ENCODE measurements around the gene TIA1. TPM values are rescaled to one million over a fixed set of nuclear protein-coding genes. Genes with fewer than 3 reads are reported as not detected.
"Not testable (repeated sequence)": the region's sequence is repeated elsewhere in the genome, so short reads cannot be mapped to it uniquely, and the experiment has no call there.

The TIA1 gene
- total and polyA plus RNA-seq, 5 experiments from 2014 or later = 37.0 to 202 (median 62.6) TPM

DNA sequence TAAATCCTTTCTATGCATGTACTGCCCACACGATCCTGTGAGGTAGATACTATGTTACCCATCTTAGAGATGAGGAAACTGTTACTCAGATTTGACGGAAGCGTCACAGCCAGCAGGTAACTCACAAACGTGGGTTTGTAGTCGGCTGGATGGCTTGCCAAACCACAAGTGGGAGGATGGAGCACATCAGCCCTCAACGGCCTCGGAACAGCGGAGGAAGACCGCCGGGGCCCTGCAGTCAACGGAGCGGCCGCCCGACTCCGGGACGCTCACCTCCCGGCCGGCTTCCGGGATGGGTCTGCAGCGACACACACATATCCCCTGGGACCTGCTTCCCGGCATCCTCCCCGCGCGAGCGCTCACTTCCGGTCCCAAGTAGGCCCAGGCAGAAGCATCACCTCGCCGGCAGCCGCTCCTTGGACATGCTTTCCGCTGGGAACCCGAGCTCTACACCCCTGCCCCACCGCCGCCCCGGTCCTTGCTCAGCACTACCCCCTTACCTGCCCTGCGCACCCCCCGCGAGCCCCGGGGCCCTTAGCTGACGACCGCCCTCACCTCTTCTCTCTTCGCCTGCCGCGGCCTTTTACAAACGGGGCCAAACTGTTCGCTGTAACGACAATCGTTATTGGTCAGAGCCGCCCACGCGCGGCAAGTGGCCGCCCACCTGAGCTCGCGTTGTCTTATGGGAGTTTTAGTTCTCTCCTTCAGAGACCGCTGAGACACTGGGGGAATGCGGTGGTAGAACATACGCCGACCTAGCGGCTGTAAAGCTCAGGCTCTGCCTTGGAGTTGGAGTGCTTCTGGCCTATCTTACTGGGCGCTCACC, 57.8 kb downstream of the TIA1 start, which contains the start of gene C2orf42:
TSS of gene C2orf42 (minus strand) at position 602 of the 826 bp plus-strand sequence. CDS start 9,034 bp downstream, outside the sequence.
- Mint-ChIP-seq H3K36me3 (peaks cover 0 to 3% (median 0%) of the 10 kb centered on the region in 3 donors), H3K9me3 (no peaks in the 10 kb centered on the region), H3K4me3 (peak within 1 kb of the TSS; percentile 88 to 99 (median 96)), H3K4me1 (peaks cover 9 to 25% (median 21%) of the 10 kb centered on the region in 4 donors), H3K27ac (peak within 1 kb of the TSS; percentile 96 to 100 (median 99)), H3K27me3 (no peaks in the 10 kb centered on the region)
- ATAC-seq = peak; percentile 84 to 85
- DNase-seq = peak; percentile 83 to 98 (median 96)
- POLR2A ChIA-PET = interaction anchor here (0.5 to 3.9 kb wide), 38 partner anchors 9 to 1036 kb away, joined by 3 to 45 read pairs (median 5); partner anchors contain the start of genes FAM136A, GMCL1, MXD1 and NFU1

DNA sequence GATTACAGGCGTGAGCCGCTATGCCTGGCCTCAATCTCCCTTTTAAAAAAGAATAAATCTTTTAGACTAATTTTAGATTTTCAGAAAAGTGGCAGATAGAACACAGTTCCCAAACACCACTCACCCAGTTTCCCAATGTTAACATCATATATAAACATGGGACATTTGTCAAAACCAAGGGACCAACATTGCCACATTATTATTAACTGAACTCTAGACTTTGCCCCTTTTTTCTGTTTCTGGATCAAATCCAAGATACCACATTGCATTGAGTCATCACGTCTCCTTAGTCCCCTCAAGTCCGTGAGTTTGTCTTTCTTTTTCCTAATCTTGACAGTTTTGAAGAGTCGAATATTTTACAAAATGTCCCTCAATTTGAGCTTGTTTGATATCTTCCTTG, 60.0 kb downstream of the TIA1 start:
- H3K27me3 Mint-ChIP-seq = no peaks in the 10 kb centered on the region

DNA sequence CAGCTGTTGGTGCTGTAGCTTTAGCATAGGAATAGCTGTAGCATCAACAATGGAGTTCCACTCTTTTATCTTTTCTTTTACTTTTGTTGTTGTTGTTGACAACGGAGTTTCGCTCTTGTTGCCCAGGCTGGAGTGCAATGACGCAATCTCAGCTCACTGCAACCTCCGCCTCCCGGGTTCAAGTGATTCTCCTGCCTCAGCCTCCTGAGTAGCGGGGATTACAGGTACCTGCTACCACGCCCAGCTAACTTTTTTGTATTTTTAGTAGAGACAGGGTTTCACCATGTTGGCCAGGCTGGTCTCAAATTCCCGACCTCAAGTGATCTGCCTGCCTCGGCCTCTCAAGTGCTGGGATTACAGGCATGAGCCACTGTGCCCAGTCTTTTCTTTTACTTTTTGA, 61.3 kb downstream of the TIA1 start:
- H3K27me3 Mint-ChIP-seq, H3K27ac Mint-ChIP-seq, H3K4me3 Mint-ChIP-seq, DNase-seq, POLR2A ChIA-PET, ATAC-seq, H3K9me3 Mint-ChIP-seq, H3K36me3 Mint-ChIP-seq: not testable (repeated sequence)
- H3K4me1 Mint-ChIP-seq = peaks cover 9 to 25% (median 21%) of the 10 kb centered on the region in 4 donors

More for the DNA sequence above, 60.0 kb downstream of the TIA1 start:
- Mint-ChIP-seq H3K4me1 (peaks cover 9 to 25% (median 21%) of the 10 kb centered on the region in 4 donors), H3K27ac (peak overlapping the region; percentile 22 to 72 (median 65)), H3K4me3 (peak overlapping the region in 3 of 10 donors; percentile 6 to 21 (median 8)), H3K9me3 (no peaks in the 10 kb centered on the region), H3K36me3 (peaks cover 0 to 3% (median 0%) of the 10 kb centered on the region in 3 donors)
- POLR2A ChIA-PET = interaction anchor here (0.7 to 3.9 kb wide), 5 partner anchors 46 to 359 kb away, joined by 3 to 31 read pairs (median 6); partner anchors contain the start of genes PCYOX1 and SNRPG
- ATAC-seq (no peak), DNase-seq (no peak)

DNA sequence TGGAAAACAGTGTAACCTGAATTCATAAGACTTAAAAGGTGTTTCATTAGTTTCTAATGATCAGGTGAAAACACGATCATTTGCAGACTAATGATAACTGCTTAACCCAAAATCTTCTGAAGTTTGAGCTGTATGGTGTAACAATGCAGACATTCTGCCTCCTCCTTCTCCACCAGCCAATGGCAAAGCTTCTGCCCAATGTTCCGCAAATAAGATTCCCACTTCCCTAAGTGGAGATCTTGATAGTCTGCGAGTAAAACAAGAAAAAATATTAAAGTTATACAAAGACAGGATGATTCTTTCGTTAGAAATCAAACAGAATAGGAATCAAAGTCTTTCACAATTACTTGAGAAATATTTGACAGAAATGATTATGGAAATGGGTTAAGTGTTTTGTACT, 65.7 kb downstream of the TIA1 start:
- H3K36me3 Mint-ChIP-seq = peaks cover 0 to 46% (median 14%) of the 10 kb centered on the region in 3 donors
- peak overlapping the region in 1 of 10 donors; percentile 34 for H3K27ac Mint-ChIP-seq
- DNase-seq = no peak
- no peaks in the 10 kb centered on the region for H3K9me3 Mint-ChIP-seq
- no peak overlapping the region for H3K4me3 Mint-ChIP-seq
- H3K27me3 Mint-ChIP-seq = no peaks in the 10 kb centered on the region
- ATAC-seq = no peak
- peaks cover 0 to 9% (median 0%) of the 10 kb centered on the region in 4 donors for H3K4me1 Mint-ChIP-seq
- POLR2A ChIA-PET = interaction anchor here (1.6 kb wide), 1 partner anchor 9 kb away, joined by 5 read pairs; the partner anchor contains the start of gene C2orf42

DNA sequence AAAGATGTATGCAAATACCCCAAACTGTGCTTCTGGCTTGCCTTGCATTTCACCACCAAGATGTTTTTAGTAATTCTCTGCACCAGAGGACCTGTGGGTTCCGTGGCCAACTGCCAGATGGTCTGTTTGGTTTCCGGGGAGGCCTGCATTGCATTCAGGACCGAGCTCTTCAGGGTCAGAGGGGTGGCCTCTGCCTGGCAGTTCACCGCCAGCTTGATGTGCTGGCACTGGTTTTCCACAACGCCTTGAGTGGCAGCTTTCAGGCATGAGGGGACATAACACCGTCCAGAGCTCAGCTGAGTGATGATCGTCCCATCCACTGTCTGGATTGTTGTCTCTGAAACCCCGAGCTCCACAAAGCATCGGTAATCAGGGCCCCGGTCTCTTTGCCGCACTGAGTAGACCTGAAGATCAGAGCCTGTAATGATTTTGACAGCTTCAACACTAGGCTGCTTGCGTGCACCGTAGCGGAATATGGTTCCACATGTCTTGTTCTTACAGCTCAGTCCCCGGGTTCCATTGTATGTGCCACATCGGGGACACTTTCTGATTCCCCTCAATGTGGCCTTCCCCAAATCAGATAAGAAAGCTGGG, 67.0 kb downstream of the TIA1 start:
- DNase-seq (no peak), ATAC-seq (no peak)
- POLR2A ChIA-PET = interaction anchor here (0.7 to 1.6 kb wide), 2 partner anchors 10 to 18 kb away, joined by 3 to 5 read pairs; partner anchors contain the start of gene C2orf42
- peaks cover 0 to 59% (median 14%) of the 10 kb centered on the region in 3 donors for H3K36me3 Mint-ChIP-seq
- no peaks in the 10 kb centered on the region for H3K9me3 Mint-ChIP-seq
- peaks cover 0 to 9% (median 0%) of the 10 kb centered on the region in 4 donors for H3K4me1 Mint-ChIP-seq
- no peak overlapping the region for H3K4me3 Mint-ChIP-seq
- H3K27me3 Mint-ChIP-seq = no peaks in the 10 kb centered on the region
- H3K27ac Mint-ChIP-seq = no peak overlapping the region

DNA sequence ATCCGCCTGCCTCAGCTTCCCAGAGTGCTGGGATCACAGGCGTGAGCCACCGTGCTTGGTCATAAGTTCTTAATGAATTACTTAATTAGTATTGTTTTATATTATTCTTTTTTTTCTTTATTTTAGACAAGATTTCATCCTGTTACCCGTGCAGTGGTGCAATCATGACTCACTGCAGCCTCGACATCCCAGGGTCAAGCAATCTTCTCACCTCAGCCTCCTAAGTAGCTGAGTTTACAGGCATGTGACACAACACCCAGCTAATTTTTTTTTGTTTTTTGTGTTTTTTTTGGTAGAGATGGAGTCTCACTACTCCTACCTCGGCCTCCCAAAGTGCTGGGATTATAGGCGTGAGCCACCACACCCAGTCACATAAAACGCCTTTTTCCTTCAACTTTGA, 74.9 kb downstream of the TIA1 start:
- Mint-ChIP-seq H3K4me3 (no peak overlapping the region), H3K27ac (no peak overlapping the region), H3K27me3 (no peaks in the 10 kb centered on the region), H3K36me3 (peaks cover 0 to 85% (median 15%) of the 10 kb centered on the region in 3 donors), H3K9me3 (no peaks in the 10 kb centered on the region), H3K4me1 (no peaks in the 10 kb centered on the region)
- POLR2A ChIA-PET = no interaction called here
- DNase-seq = no peak
- ATAC-seq = no peak

DNA sequence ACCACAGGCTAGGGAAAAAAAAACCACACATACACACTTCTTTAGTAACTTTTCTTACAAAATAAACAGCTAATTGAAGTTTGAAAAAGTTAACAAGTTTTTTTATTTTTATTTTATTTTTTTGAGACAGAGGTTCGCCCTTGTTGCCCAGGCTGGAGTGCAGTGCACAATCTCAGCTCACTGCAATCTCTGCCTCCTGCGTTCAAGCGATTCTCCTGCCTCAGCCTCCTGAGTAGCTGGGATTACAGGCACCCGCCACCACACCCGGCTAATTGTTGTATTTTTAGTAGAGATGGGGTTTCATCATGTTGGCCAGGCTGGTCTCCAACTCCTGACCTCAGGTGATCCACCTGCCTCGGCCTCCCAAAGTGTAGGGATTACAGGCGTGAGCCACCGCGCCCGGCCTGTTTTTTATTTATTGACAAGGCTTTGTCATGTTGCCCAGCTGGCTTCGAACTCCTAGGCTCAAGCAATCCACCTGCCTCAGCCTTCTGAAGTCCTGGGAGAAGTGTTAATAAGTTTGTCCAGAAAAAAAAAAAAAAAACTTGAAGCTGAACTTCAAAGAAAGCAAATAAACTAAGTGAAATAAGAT, 78.7 kb downstream of the TIA1 start:
- H3K4me1 Mint-ChIP-seq, ATAC-seq, H3K27ac Mint-ChIP-seq, H3K4me3 Mint-ChIP-seq, H3K27me3 Mint-ChIP-seq, DNase-seq, H3K9me3 Mint-ChIP-seq: not testable (repeated sequence)
- POLR2A ChIA-PET = interaction anchor here (0.6 to 0.7 kb wide), 2 partner anchors 21 to 354 kb away, joined by 3 to 4 read pairs; partner anchors contain the start of gene C2orf42
- H3K36me3 Mint-ChIP-seq = peaks cover 0 to 85% (median 21%) of the 10 kb centered on the region in 3 donors

DNA sequence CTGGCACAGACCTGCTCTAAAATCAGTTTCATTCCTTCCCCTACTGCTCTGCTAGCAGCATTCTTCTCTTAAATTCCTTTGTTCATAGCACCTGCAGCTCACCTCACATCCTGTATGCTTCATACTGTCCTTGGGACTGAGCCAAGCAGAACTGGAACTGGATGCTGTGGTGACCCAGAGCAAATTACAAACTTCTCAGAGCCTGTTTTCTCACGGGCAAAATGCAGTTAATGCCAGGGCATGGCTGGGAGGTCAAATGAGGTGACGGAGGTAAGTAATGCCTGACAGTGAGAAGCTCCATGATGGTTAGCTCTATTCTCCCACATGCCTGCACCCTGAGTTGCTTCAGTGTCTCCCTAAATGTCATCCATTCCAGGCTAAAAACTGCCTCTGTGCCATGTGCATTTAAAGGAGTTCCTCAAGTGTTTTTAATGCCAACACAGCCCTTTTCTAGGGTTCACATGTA, 87.3 kb downstream of the TIA1 start:
- H3K36me3 Mint-ChIP-seq = peaks cover 0 to 52% (median 12%) of the 10 kb centered on the region in 3 donors
- H3K4me1 Mint-ChIP-seq = peaks cover 4 to 8% (median 6%) of the 10 kb centered on the region in 4 donors
- POLR2A ChIA-PET = interaction anchor here (1.2 to 1.5 kb wide), 3 partner anchors 18 to 267 kb away, joined by 3 read pairs; partner anchors contain the start of gene SNRNP27
- no peaks in the 10 kb centered on the region for H3K9me3 Mint-ChIP-seq
- H3K27ac Mint-ChIP-seq = peak overlapping the region in 8 of 10 donors; percentile 27 to 80 (median 58)
- DNase-seq (peak in 1 of 10 donors; percentile 10), ATAC-seq (peak; percentile 11 to 63)
- H3K4me3 Mint-ChIP-seq = no peak overlapping the region
- no peaks in the 10 kb centered on the region for H3K27me3 Mint-ChIP-seq

DNA sequence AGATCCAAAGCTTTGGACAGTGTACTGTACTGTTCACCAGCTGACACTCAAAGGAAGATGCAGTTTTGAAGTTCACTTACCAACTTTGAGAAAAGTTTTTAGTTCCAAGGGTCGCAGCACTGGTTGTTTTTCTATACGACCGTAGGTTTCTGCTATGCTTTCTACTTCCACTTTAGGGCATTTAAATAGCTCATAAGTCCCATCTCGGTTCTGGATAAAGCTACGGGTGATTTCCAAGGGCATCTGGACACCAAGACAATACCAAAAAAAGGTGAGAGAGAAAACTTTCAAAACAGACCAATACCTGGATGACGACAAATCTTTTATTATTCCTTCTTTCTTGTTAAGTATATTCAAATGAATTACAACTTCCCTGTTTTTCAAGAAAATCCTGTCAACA, 87.9 kb downstream of the TIA1 start:
- no peaks in the 10 kb centered on the region for H3K27me3 Mint-ChIP-seq
- H3K4me3 Mint-ChIP-seq = no peak overlapping the region
- H3K36me3 Mint-ChIP-seq = peaks cover 0 to 52% (median 12%) of the 10 kb centered on the region in 3 donors
- POLR2A ChIA-PET = interaction anchor here (0.6 to 1.5 kb wide), 3 partner anchors 8 to 248 kb away, joined by 3 to 4 read pairs (median 3); no protein-coding TSS in a partner anchor
- H3K9me3 Mint-ChIP-seq = no peaks in the 10 kb centered on the region
- DNase-seq = no peak
- H3K4me1 Mint-ChIP-seq = peaks cover 4 to 8% (median 6%) of the 10 kb centered on the region in 4 donors
- peak overlapping the region in 8 of 10 donors; percentile 27 to 80 (median 58) for H3K27ac Mint-ChIP-seq
- no peak for ATAC-seq
